B cell (primary cell): ENCODE data around the gene TBCC. TPM values are rescaled to one million over a fixed set of nuclear protein-coding genes. Genes with fewer than 3 reads are reported as not detected.

Experiments
- ATAC-seq: fragments of 200-7000 bp; cut with Tn5 transposase; one replicate; pipeline ENCODE4 v1.10.0; 2021; ENCODE audit warnings: low read depth, mild to moderate bottlenecking, moderate number of reproducible peaks, moderate library complexity
- CTCF ChIA-PET: fragments of 350-600 bp; sonication (Branson Sonifier 250); formaldehyde crosslinking; loops from one replicate; lab custom pipeline; 2021; ENCODE audit warnings: antibody characterized with exemption, inconsistent platforms; lab: Charles Lee
- POLR2A ChIA-PET: fragments of 350-600 bp; sonication (Branson Sonifier 250); formaldehyde crosslinking; loops from one replicate; lab custom pipeline; 2021; ENCODE audit warnings: antibody characterized with exemption; lab: Charles Lee
- DNase-seq: peaks from one replicate; pipeline ENCODE4 v3.0.0; 2013
- H2AFZ ChIP-seq: 2 replicates; pipeline ENCODE4 v1.6.1; 2012; ENCODE audit warnings: mild to moderate bottlenecking, low read depth, low read length; ENCODE audit not compliant: insufficient read depth, poor library complexity, severe bottlenecking
- H3K27ac ChIP-seq, 2 donors: 1 replicate in 1 of 2; 2 replicates in 1 of 2; pipeline ENCODE4 v1.5.1; 2012 to 2013; ENCODE audit warnings: low read length in 2 of 2, mild to moderate bottlenecking in 2 of 2, moderate library complexity in 1 of 2
- H3K27me3 ChIP-seq, 4 experiments: fragments of 200-600 bp in 1 of 4; sonication (generic) in 1 of 4; replicated peaks in 1 of 4; 1 replicate in 2 of 4; 2 replicates in 2 of 4; pipeline versions ENCODE4 v1.6.1 to v1.7.0; 2013 to 2016; ENCODE audit warnings: low read length in 3 of 4, mild to moderate bottlenecking in 2 of 4, mixed read lengths in 1 of 4, moderate library complexity in 1 of 4; ENCODE audit not compliant: insufficient read depth in 4 of 4, control insufficient read depth in 3 of 4; ENCODE audit errors: control extremely low read depth in 1 of 4
- H3K36me3 ChIP-seq, 2 experiments: replicated peaks in 1 of 2; 1 replicate in 1 of 2; 2 replicates in 1 of 2; pipeline versions ENCODE4 v1.6.1 to v1.7.1; 2013; ENCODE audit warnings: low read length in 1 of 2; ENCODE audit not compliant: insufficient read depth in 2 of 2, control insufficient read depth in 1 of 2; ENCODE audit errors: control extremely low read depth in 1 of 2, extremely low read depth in 1 of 2
- H3K4me1 ChIP-seq, 2 donors: fragments of 200-600 bp in 1 of 2; sonication (generic) in 1 of 2; 1 replicate in 1 of 2; 2 replicates in 1 of 2; pipeline versions ENCODE4 v1.5.1 to v1.6.1; 2013 to 2017; ENCODE audit warnings: low read length in 2 of 2; ENCODE audit not compliant: control insufficient read depth in 2 of 2, insufficient read depth in 2 of 2
- H3K4me2 ChIP-seq: replicated peaks from 2 replicates; pipeline ENCODE3; 2012; ENCODE audit warnings: mild to moderate bottlenecking, low read depth, low read length; ENCODE audit not compliant: poor library complexity, severe bottlenecking
- H3K4me3 ChIP-seq, 5 experiments: fragments of 200-600 bp in 1 of 5; sonication (generic) in 1 of 5; 1 replicate in 3 of 5; 2 replicates in 2 of 5; pipeline versions ENCODE4 v1.5.1 to v1.7.0; 2011 to 2016; ENCODE audit warnings: low read length in 4 of 5, mild to moderate bottlenecking in 4 of 5, low read depth in 2 of 5, control low read depth in 1 of 5, moderate library complexity in 1 of 5; ENCODE audit not compliant: insufficient read depth in 1 of 5; ENCODE audit errors: control extremely low read depth in 1 of 5, extremely low read depth in 1 of 5
- H3K79me2 ChIP-seq: fragments of 200-600 bp; sonication (generic); one replicate; pipeline ENCODE4 v1.6.0; 2016; ENCODE audit warnings: low read length; ENCODE audit not compliant: control insufficient read depth, insufficient read depth
- H3K9ac ChIP-seq: fragments of 200-600 bp; sonication (generic); 2 replicates; pipeline ENCODE4 v1.6.1; 2017; ENCODE audit warnings: mild to moderate bottlenecking, low read length, moderate library complexity
- H3K9me3 ChIP-seq, 3 donors: one replicate each; pipeline versions ENCODE4 v1.6.1 to v1.7.1; 2013; ENCODE audit warnings: low read length in 2 of 3; ENCODE audit not compliant: control insufficient read depth in 2 of 3, insufficient read depth in 1 of 3; ENCODE audit errors: control extremely low read depth in 1 of 3
- H4K20me1 ChIP-seq: 2 replicates; pipeline ENCODE4 v1.6.0; 2012; ENCODE audit warnings: mild to moderate bottlenecking, low read length; ENCODE audit not compliant: insufficient read depth, control insufficient read depth, poor library complexity, severe bottlenecking
- H3K27ac Mint-ChIP-seq: one replicate; pipeline ENCODE4 v1.8.0; 2021; ENCODE audit warnings: mixed read lengths
- H3K27me3 Mint-ChIP-seq: one replicate; pipeline ENCODE4 v1.8.0; 2021; ENCODE audit warnings: mixed read lengths
- H3K4me1 Mint-ChIP-seq: one replicate; pipeline ENCODE4 v1.8.0; 2021; ENCODE audit warnings: mixed read lengths
- H3K4me3 Mint-ChIP-seq: one replicate; pipeline ENCODE4 v1.8.0; 2021; ENCODE audit warnings: mixed read lengths
- H3K9me3 Mint-ChIP-seq: one replicate; pipeline ENCODE4 v1.8.0; 2022; ENCODE audit warnings: mixed read lengths; ENCODE audit not compliant: insufficient read depth
- CTCF ChIP-seq: fragments of 200-600 bp; IDR thresholded peaks from one replicate; pipeline ENCODE4 v1.8.0; 2022; ENCODE audit warnings: antibody characterized with exemption, mild to moderate bottlenecking
- EZH2 ChIP-seq: IDR thresholded peaks from 2 replicates; pipeline ENCODE4 v1.6.1; 2012; ENCODE audit warnings: borderline replicate concordance, low read depth, mild to moderate bottlenecking, moderate library complexity, low read length; ENCODE audit not compliant: insufficient read depth, poor library complexity, severe bottlenecking
- WGBS: methylation state at CpG from one replicate; pipeline ENCODE4 v1.1.5; 2013; ENCODE audit warnings: missing lambda C conversion rate; ENCODE audit not compliant: insufficient coverage; 5-methylcytosine and 5-hydroxymethylcytosine counted together
- intact Hi-C: fragments of 100-400 bp; cut with micrococcal nuclease; formaldehyde crosslinking; loops from one replicate; pipeline ENCODE4 v1.10.0; 2022
- polyA plus RNA-seq: library from polyadenylated mRNA; depleted of rRNA; stranded (reverse); fragments of >200 nt; gene quantifications from 2 replicates; pipeline ENCODE4 v1.2.3, GENCODE V29; 2012
- total RNA-seq, 2 donors: library from RNA; stranded (reverse); fragments of 120-200 nt in 1 of 2; gene quantifications; 1 replicate in 1 of 2; 2 replicates in 1 of 2; pipeline versions ENCODE4 v1.2.3 to v1.2.4, GENCODE V29; 2013 to 2022

The TBCC gene
- total and polyA plus RNA-seq, 2 donors (not counting 1 experiment from before 2014, with no cell fraction given), result 35.7 to 55.7 TPM

- Histone ChIP-seq H3K9me3 (no peaks in the 10 kb centered on the region), H4K20me1 (no peaks in the 10 kb centered on the region), H3K4me3 (no peak overlapping the region), H3K4me1 (peaks cover under 1% of the 10 kb centered on the region in 2 donors), H3K36me3 (no peaks in the 10 kb centered on the region), H3K9ac (no peak overlapping the region), H3K79me2 (no peaks in the 10 kb centered on the region), H3K27me3 (peaks cover 0 to 3% (median 0%) of the 10 kb centered on the region in 4 experiments), H2AFZ (no peak overlapping the region), H3K27ac (no peak overlapping the region), H3K4me2 (no peak overlapping the region)
- TF ChIP-seq CTCF (no peak), EZH2 (no peak)
- Mint-ChIP-seq H3K4me1 (peaks cover under 1% of the 10 kb centered on the region), H3K27ac (no peak overlapping the region), H3K9me3 (no peaks in the 10 kb centered on the region), H3K4me3 (no peak overlapping the region), H3K27me3 (peaks cover 7% of the 10 kb centered on the region)
- DNase-seq, result no peak
- CTCF ChIA-PET, result interaction anchor here (0.9 to 1.0 kb wide), 2 partner anchors 50 to 59 kb away, joined by 3 to 4 read pairs; no protein-coding TSS in a partner anchor
- 92% methylated on average over 2 of the region's 8 CpGs for WGBS
- POLR2A ChIA-PET, result interaction anchor here (0.6 kb wide), 1 partner anchor 190 kb away, joined by 4 read pairs; no protein-coding TSS in a partner anchor
- ATAC-seq, result no peak
- intact Hi-C loops, result loop anchor here (10.0 kb wide), 1 partner anchor 936 kb away; the partner anchor contains the start of genes PRICKLE4 and TOMM6
These were observed 25.2 kb downstream of the TBCC start for GRCh38 chr6:42720739-42721138.

GRCh38 chr6:42715871-42716270, 30.0 kb downstream of the TBCC start:
- peaks cover 0 to 3% (median 0%) of the 10 kb centered on the region in 4 experiments for H3K27me3 ChIP-seq
- no peaks in the 10 kb centered on the region for H3K4me1 ChIP-seq
- H4K20me1 ChIP-seq, result no peaks in the 10 kb centered on the region
- H3K4me3 Mint-ChIP-seq, result no peak overlapping the region
- intact Hi-C loops, result no loop called here
- no peak overlapping the region for H3K27ac ChIP-seq
- H3K4me3 ChIP-seq, result no peak overlapping the region
- H3K9me3 ChIP-seq, result peaks cover 0 to 9% (median 8%) of the 10 kb centered on the region in 3 donors
- POLR2A ChIA-PET, result no interaction called here
- peaks cover 3% of the 10 kb centered on the region for H3K27me3 Mint-ChIP-seq
- CTCF ChIA-PET, result interaction anchor here (0.6 kb wide), 1 partner anchor 54 kb away, joined by 3 read pairs; no protein-coding TSS in a partner anchor
- H3K79me2 ChIP-seq, result no peaks in the 10 kb centered on the region
- WGBS, result 93% methylated on average over 3 of the region's 4 CpGs
- no peak for TF ChIP-seq EZH2
- TF ChIP-seq CTCF, result no peak
- H3K36me3 ChIP-seq, result no peaks in the 10 kb centered on the region
- H3K4me2 ChIP-seq, result no peak overlapping the region
- H3K9me3 Mint-ChIP-seq, result peaks cover 3% of the 10 kb centered on the region
- ATAC-seq, result no peak
- H3K9ac ChIP-seq, result no peak overlapping the region
- DNase-seq, result no peak
- no peak overlapping the region for H2AFZ ChIP-seq
- no peaks in the 10 kb centered on the region for H3K4me1 Mint-ChIP-seq
- H3K27ac Mint-ChIP-seq, result no peak overlapping the region
